HepG2 (cell line): Measurements from ENCODE around the gene ARHGEF3. TPM values are rescaled to one million over a fixed set of nuclear protein-coding genes. Genes with fewer than 3 reads are reported as not detected.

ENCODE experiments used
- ATAC-seq: fragments of 200-7000 bp; cut with Tn5 transposase; 3 replicates; pipeline ENCODE4 v1.9.1; 2020; ENCODE audit warnings: mild to moderate bottlenecking, moderate library complexity
- BruUV-seq: library from RNA; stranded (reverse); fragments of 400-500 nt; replicated peaks from 2 replicates; lab custom pipeline; 2021; lab: Mats Ljungman, UMichigan
- CTCF ChIA-PET: fragments of 300-600 bp; formaldehyde crosslinking; extraction: SDS; loops from one replicate; lab custom pipeline; 2021; ENCODE audit warnings: low total read pairs, inconsistent platforms, low intra/inter-chr PET ratio; lab: Yijun Ruan, JAX
- POLR2A ChIA-PET: fragments of 350-600 bp; sonication (Branson Sonifier 250); formaldehyde crosslinking; loops from one replicate; lab custom pipeline; 2020; ENCODE audit warnings: antibody characterized with exemption, inconsistent platforms; lab: Yijun Ruan, JAX
- DNase-seq: peaks from one replicate; pipeline ENCODE4 v3.0.0-alpha.2; 2015; ENCODE audit warnings: low spot score
- FAIRE-seq: peaks from 3 replicates; lab custom pipeline; 2011; peaks lifted over from hg19 to GRCh38; lab: Jason Lieb, UNC
- H2AFZ ChIP-seq: one replicate; pipeline ENCODE4 v1.6.1; 2011; ENCODE audit warnings: low read length, inconsistent platforms
- H3K27ac ChIP-seq: fragments of 300-600 bp; 3 replicates; pipeline ENCODE4 v1.8.0; 2011; ENCODE audit warnings: mixed run types, mild to moderate bottlenecking, mixed read lengths, low read length, inconsistent platforms; ENCODE audit not compliant: insufficient read depth; ENCODE audit errors: extremely low read length
- H3K27me3 ChIP-seq, 2 experiments: fragments of 200-600 bp in 1 of 2; 2 replicates in 1 of 2; 3 replicates in 1 of 2; pipeline versions ENCODE4 v1.6.0 to v1.8.0; 2011; ENCODE audit warnings: low read length in 2 of 2, mild to moderate bottlenecking in 2 of 2, moderate library complexity in 2 of 2, inconsistent platforms in 1 of 2; ENCODE audit not compliant: insufficient read depth in 2 of 2, control insufficient read depth in 1 of 2
- H3K36me3 ChIP-seq, 2 experiments: fragments of 200-600 bp in 1 of 2; replicated peaks in 1 of 2; 2 replicates in 1 of 2; 3 replicates in 1 of 2; pipeline versions ENCODE4 v1.5.1 to v1.8.0; 2011; ENCODE audit warnings: low read length in 2 of 2, inconsistent platforms in 1 of 2; ENCODE audit not compliant: insufficient read depth in 2 of 2, control insufficient read depth in 1 of 2
- H3K4me1 ChIP-seq: 2 replicates; pipeline ENCODE4 v1.5.1; 2012; ENCODE audit warnings: low read length, inconsistent platforms; ENCODE audit not compliant: insufficient read depth
- H3K4me2 ChIP-seq: 2 replicates; pipeline ENCODE4 v1.6.0; 2011; ENCODE audit warnings: low read depth, low read length, inconsistent platforms
- H3K4me3 ChIP-seq, 3 experiments: fragments of 200-600 bp in 1 of 3; sonication (generic), shearing (Covaris generic) in 1 of 3; replicated peaks in 1 of 3; 2 replicates each; pipeline ENCODE4 v1.5.1; 2011 to 2016; ENCODE audit warnings: low read length in 3 of 3, inconsistent platforms in 2 of 3, low read depth in 2 of 3, mild to moderate bottlenecking in 2 of 3, control low read depth in 1 of 3, mixed read lengths in 1 of 3; ENCODE audit not compliant: insufficient read depth in 1 of 3
- H3K79me2 ChIP-seq: one replicate; pipeline ENCODE4 v1.6.1; 2011; ENCODE audit warnings: low read length, inconsistent platforms; ENCODE audit not compliant: insufficient read depth
- H3K9ac ChIP-seq: 2 replicates; pipeline ENCODE4 v1.6.0; 2011; ENCODE audit warnings: mild to moderate bottlenecking, low read depth, low read length, inconsistent platforms; ENCODE audit not compliant: insufficient read depth
- H3K9me3 ChIP-seq: 2 replicates; pipeline ENCODE4 v1.5.1; 2012; ENCODE audit warnings: mild to moderate bottlenecking, low read length
- H4K20me1 ChIP-seq: 2 replicates; pipeline ENCODE4 v1.6.0; 2011; ENCODE audit warnings: inconsistent platforms, mild to moderate bottlenecking, low read length, moderate library complexity; ENCODE audit not compliant: insufficient read depth
- CENPT ChIP-seq: sonication (generic); formaldehyde crosslinking; IDR thresholded peaks from 2 replicates; pipeline ENCODE4 v1.8.0; 2022; ENCODE audit warnings: low read depth, mild to moderate bottlenecking, moderate library complexity, missing genetic modification reagents
- CSRNP2 ChIP-seq: sonication (generic); formaldehyde crosslinking; conservative IDR thresholded peaks from 2 replicates; pipeline ENCODE4 v1.8.0; 2022; ENCODE audit warnings: low read depth, missing genetic modification reagents
- GATAD2A ChIP-seq: IDR thresholded peaks from 2 replicates; pipeline ENCODE4 v1.6.1; 2016
- HBP1 ChIP-seq: IDR thresholded peaks from 2 replicates; pipeline ENCODE4 v1.6.1; 2016; ENCODE audit warnings: low read depth, control low read depth
- JUND ChIP-seq: sonication (generic); formaldehyde crosslinking; IDR thresholded peaks from 2 replicates; pipeline ENCODE4 v1.8.0; 2022; ENCODE audit warnings: mild to moderate bottlenecking, missing genetic modification reagents
- TCF7 ChIP-seq: sonication (generic); IDR thresholded peaks from 2 replicates; pipeline ENCODE4 v1.6.1; 2016; ENCODE audit warnings: antibody characterized with exemption, low read depth
- TRAFD1 ChIP-seq: sonication (generic); formaldehyde crosslinking; IDR thresholded peaks from 2 replicates; pipeline ENCODE4 v1.5.1; 2020; ENCODE audit warnings: missing genetic modification reagents, mild to moderate bottlenecking, borderline replicate concordance
- ZBTB21 ChIP-seq: sonication (generic); formaldehyde crosslinking; IDR thresholded peaks from 2 replicates; pipeline ENCODE4 v1.4.0; 2020; ENCODE audit warnings: missing genetic modification reagents
- ZC3H4 ChIP-seq: sonication (generic); formaldehyde crosslinking; IDR thresholded peaks from 2 replicates; pipeline ENCODE4 v1.4.0; 2020; ENCODE audit warnings: missing genetic modification reagents, borderline replicate concordance
- ZFP1 ChIP-seq: IDR thresholded peaks from 2 replicates; pipeline ENCODE4 v1.6.1; 2016
- ZNF253 ChIP-seq: sonication (generic); formaldehyde crosslinking; IDR thresholded peaks from 2 replicates; pipeline ENCODE4 v1.8.0; 2022; ENCODE audit warnings: mild to moderate bottlenecking, missing genetic modification reagents, borderline replicate concordance
- ZNF256 ChIP-seq: sonication (generic); formaldehyde crosslinking; conservative IDR thresholded peaks from 2 replicates; pipeline ENCODE4 v1.4.0; 2020; ENCODE audit warnings: missing genetic modification reagents
- ZNF317 ChIP-seq: sonication (generic); formaldehyde crosslinking; IDR thresholded peaks from 2 replicates; pipeline ENCODE4 v1.5.0; 2020; ENCODE audit warnings: mild to moderate bottlenecking, missing genetic modification reagents
- ZNF704 ChIP-seq: sonication (generic); formaldehyde crosslinking; IDR thresholded peaks from 2 replicates; pipeline ENCODE4 v1.8.1; 2023; ENCODE audit warnings: mild to moderate bottlenecking, inconsistent platforms, moderate library complexity, missing genetic modification reagents, borderline replicate concordance
- WGBS: methylation state at CpG from one replicate; pipeline ENCODE4 v1.1.6; 2017; ENCODE audit warnings: low lambda C conversion rate; 5-methylcytosine and 5-hydroxymethylcytosine counted together
- in situ Hi-C: cut with HindIII; loops from 2 replicates; pipeline ENCODE4 v1.10.0; 2017; ENCODE audit warnings: low pct_unique_long_range_greater_than_20kb; ENCODE audit not compliant: extremely low pct_ligation_motif_present
- intact Hi-C: fragments of 100-400 bp; cut with micrococcal nuclease; formaldehyde crosslinking; loops from one replicate; pipeline ENCODE4 v1.10.0; 2022; ENCODE audit not compliant: unreplicated experiment
- polyA plus RNA-seq, 8 experiments: library from polyadenylated mRNA; depleted of rRNA in 3 of 8; stranded (reverse) in 7 of 8; unstranded in 1 of 8; fragments of >200 nt; fragmentation: Illumina TruSeq in 4 of 8; extraction: Trizol in 4 of 8; gene quantifications; 2 replicates each; pipeline versions ENCODE4 v1.2.1 to v1.2.3, GENCODE V29; 2011 to 2016; ENCODE audit warnings: low read depth in 4 of 8, missing spikeins in 1 of 8, mixed read lengths in 1 of 8; ENCODE audit not compliant: insufficient read depth in 1 of 8
- total RNA-seq, 5 experiments: library from RNA; depleted of rRNA; stranded (reverse); fragments of >200 nt; fragmentation: Illumina TruSeq; extraction: Trizol; gene quantifications; 2 replicates each; pipeline ENCODE4 v1.2.3, GENCODE V29; 2016; ENCODE audit warnings: low read depth in 1 of 5

Gene ARHGEF3
- total and polyA plus RNA-seq, 2 of the 13 experiments (the other 11 are each of a cell fraction or from before 2014, with no cell fraction given), result 14.8 to 23.1 TPM

- Histone ChIP-seq H3K79me2 (no peaks in the 10 kb centered on the region), H3K36me3 (no peaks in the 10 kb centered on the region), H3K9me3 (no peaks in the 10 kb centered on the region), H3K27ac (peak overlapping the region; percentile 32), H3K9ac (no peak overlapping the region), H3K4me3 (no peak overlapping the region), H3K4me2 (peak overlapping the region; percentile 33), H4K20me1 (no peaks in the 10 kb centered on the region), H2AFZ (no peak overlapping the region), H3K27me3 (no peaks in the 10 kb centered on the region), H3K4me1 (peaks cover 90% of the 10 kb centered on the region)
- TF ChIP-seq TRAFD1 (CRISPR knock-in tag) (no peak), JUND (no peak)
- POLR2A ChIA-PET, result interaction anchor here (1.2 to 1.3 kb wide), 2 partner anchors 41 to 167 kb away, joined by 4 to 5 read pairs; no protein-coding TSS in a partner anchor
- no TSS peak for BruUV-seq
- in situ Hi-C loops, result no loop called here
- ATAC-seq (no peak), FAIRE-seq (no peak), DNase-seq (no peak)
- intact Hi-C loops, result no loop called here
- CTCF ChIA-PET, result no interaction called here
These were observed 21.7 kb upstream of the ARHGEF3 start for GRCh38 chr3:56823421-56823926.

- no TSS peak for BruUV-seq
- Histone ChIP-seq H3K9ac (no peak overlapping the region), H3K4me3 (no peak overlapping the region), H2AFZ (no peak overlapping the region), H4K20me1 (no peaks in the 10 kb centered on the region), H3K36me3 (no peaks in the 10 kb centered on the region), H3K79me2 (no peaks in the 10 kb centered on the region), H3K27ac (no peak overlapping the region), H3K9me3 (no peaks in the 10 kb centered on the region), H3K27me3 (no peaks in the 10 kb centered on the region), H3K4me1 (peaks cover 90% of the 10 kb centered on the region), H3K4me2 (no peak overlapping the region)
- WGBS, result 86% methylated on average over 7 of the region's 7 CpGs
- in situ Hi-C loops, result no loop called here
- ATAC-seq (no peak), DNase-seq (no peak), FAIRE-seq (no peak)
- CTCF ChIA-PET, result no interaction called here
- intact Hi-C loops, result no loop called here
- POLR2A ChIA-PET, result no interaction called here
- TF ChIP-seq ZNF256 (CRISPR knock-in tag), result no peak
- TF ChIP-seq CENPT (CRISPR knock-in tag), result no peak
- TF ChIP-seq ZC3H4 (CRISPR knock-in tag), result no peak
- TF ChIP-seq TCF7, result no peak
- TF ChIP-seq GATAD2A (CRISPR knock-in tag), result no peak
- no peak for TF ChIP-seq ZNF317 (CRISPR knock-in tag)
- TF ChIP-seq HBP1 (CRISPR knock-in tag), result no peak
- no peak for TF ChIP-seq CSRNP2
- no peak for TF ChIP-seq ZBTB21 (CRISPR knock-in tag)
- no peak for TF ChIP-seq ZNF253 (CRISPR knock-in tag)
- TF ChIP-seq ZNF704 (CRISPR knock-in tag), result no peak
- no peak for TF ChIP-seq ZFP1 (CRISPR knock-in tag)
These were observed 20.8 kb upstream of the ARHGEF3 start for GRCh38 chr3:56822501-56822900.
